Anterior cingulate cortex (tissue), 58 donors: Measurements from ENCODE around the gene DDC.
"Not testable (repeated sequence)": the region's sequence is repeated elsewhere in the genome, so short reads cannot be mapped to it uniquely, and the experiment has no call there.

ENCODE experiments used
- DNase-seq, 58 donors: peaks; one replicate each; lab custom pipeline; 2025; lab: John Stamatoyannopoulos, UW

DDC gene

GRCh38 chr7:50557099-50557498, 8.1 kb downstream of the DDC start:
- no peak for DNase-seq

DNA sequence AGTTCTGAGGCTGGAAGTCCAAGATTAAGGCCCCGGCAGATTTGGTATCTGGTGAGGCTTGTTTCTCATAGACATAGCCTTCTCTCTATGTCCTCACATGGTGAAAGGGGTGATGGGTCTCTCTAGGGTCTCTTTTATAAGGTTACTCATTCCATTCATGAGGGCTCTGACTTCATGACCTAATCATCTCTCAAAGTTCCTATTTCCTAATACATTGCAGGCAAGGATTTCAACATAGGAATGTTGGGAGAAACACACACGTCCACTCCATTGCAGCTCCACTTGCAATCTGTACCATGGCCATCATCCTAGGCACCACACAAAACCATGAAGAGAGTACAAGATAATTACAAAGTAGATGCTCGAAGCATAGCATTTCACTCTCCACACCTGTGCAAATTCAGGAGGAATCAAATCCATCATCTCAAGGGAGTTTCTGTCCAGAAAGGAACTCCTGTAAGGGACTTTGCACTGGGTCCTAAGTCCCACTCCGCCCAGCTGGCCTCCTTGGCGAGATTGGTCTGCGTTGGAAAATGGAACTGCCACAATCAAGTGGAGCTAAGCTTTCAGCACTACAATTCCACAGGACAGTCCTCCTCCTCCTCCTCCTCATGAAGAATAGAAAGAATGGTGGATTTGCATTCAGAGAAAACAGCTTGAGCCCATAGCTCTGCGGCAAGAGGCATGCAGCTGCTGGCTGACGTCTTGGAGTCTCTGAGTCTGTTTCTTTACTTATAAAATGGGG, 8.8 kb downstream of the DDC start:
- no peak for DNase-seq

DNA sequence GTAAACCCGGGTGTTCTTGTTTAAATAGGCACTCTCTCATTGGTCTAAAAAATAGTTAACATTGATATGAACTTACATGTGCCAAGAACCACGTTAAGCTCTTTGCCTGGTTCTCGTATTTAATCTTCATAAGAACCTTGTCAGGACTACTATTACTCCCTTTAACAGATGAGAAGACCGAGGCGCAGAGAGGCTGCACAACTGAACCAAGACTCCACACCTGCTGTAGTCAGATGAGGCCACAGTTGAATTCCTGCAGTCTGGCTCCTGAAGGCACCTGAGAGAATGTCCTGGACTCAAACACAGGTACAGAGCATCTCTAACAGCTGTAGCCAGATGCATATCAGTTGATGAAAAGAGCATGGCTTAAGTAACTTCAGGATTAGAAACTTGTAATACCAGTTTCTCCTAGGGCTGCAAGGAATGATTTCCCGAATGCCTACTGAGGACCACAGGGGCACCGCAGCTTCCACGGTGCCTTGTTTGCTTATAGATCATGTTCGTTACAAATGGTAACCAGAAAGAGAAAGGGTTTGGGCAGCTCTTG, 9.5 kb downstream of the DDC start:
- DNase-seq, result no peak

- DNase-seq, result no peak
These were observed 10.5 kb downstream of the DDC start for GRCh38 chr7:50554431-50555322.

DNA sequence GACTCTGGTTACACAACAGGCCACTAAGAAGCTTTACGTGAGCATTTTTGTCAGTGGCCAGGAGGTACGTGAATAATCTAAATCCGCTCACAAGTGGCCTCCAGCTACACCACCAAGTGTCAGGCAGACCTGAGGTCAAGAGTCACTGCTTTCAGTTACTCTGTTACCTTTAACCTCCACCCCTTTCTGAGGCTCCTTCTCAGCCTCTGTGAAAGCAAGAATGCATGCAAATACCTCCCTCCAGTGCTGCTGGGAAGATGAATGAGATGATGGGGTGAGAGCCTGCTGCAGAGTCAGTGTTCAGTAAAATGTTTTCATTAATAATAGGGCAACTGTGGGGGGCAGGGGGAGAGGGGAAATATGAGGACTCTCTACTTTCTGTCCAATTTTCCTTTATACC, 11.2 kb downstream of the DDC start:
- DNase-seq, result no peak

DNA sequence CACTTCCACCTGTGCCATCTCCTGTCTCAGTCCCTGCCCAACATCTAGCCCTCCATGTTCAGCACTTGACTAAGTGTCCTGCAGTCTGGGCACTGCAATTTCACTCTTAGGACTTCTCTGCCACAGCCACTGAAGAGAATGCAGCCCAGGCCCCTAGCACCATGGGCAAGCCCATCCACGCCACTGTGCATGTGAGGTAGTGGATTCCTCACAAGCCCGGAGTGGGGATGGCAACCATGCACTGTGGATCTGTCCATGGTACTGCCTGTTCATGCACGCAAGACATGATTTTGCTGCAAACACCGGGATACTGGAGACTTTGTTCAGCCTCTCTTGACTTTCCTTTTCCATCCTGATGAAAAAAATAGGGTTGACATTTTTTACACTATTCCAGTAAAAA, 12.3 kb downstream of the DDC start:
- DNase-seq, result no peak

DNA sequence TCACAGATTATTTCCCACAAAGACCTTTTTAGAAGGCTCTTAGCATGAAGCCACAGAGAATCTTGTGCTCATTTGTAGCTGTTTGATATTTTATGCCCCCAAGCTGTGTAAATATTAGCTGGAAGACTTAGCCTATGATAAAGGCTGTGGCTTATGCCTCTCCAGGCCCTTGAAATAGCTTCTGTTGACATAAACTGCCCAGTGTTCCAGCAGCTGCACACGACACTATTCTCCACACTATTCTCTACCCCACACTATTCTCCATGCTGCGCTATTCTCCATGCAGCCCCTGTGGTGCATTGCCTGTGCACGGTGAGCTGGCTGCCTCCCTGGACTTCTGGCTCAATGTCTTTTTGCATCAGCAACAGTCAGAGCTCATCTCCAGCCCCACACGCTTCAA, 13.1 kb downstream of the DDC start:
- no peak for DNase-seq

DNA sequence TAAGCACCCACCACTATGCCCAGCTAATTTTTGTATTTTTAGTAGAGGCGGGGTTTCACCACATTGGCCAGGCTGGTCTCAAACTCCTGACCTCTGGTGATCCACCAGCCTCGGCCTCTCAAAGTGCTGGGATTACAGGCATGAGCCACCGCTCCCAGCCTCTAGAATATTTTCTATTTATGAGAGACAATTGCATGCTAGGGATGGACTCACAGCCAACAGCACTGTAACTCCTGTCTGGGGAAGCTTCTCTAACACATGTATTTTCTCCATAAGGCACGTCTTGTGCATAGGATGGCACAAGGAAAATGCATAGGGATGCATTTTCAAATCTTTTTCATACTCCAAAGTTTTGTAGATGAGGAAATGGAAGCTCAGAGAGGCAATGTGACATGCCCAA, 19.6 kb downstream of the DDC start:
- DNase-seq, result not testable (repeated sequence)

DNA sequence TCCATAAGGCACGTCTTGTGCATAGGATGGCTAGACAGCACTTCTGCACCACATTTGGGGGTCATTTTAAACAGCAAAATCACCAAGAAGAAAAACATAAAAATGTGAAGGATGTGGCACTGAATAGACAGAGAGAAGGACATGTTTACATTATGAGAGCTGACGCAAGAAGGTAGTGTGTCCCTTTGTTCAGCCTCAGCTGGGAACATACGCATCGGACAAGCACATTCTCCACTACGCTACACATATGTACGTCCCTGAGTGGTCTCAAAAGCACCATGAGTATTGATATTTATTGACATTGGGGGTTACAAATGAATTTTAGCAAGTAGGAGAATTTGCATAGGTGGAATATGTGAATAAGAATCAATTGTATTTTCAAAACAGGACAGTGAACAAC, 20.2 kb downstream of the DDC start:
- DNase-seq, result no peak

GRCh38 chr7:50543776-50544442, 21.3 kb downstream of the DDC start:
- no peak for DNase-seq

- DNase-seq, result no peak
These were observed 23.1 kb downstream of the DDC start for GRCh38 chr7:50542132-50542531.

DNA sequence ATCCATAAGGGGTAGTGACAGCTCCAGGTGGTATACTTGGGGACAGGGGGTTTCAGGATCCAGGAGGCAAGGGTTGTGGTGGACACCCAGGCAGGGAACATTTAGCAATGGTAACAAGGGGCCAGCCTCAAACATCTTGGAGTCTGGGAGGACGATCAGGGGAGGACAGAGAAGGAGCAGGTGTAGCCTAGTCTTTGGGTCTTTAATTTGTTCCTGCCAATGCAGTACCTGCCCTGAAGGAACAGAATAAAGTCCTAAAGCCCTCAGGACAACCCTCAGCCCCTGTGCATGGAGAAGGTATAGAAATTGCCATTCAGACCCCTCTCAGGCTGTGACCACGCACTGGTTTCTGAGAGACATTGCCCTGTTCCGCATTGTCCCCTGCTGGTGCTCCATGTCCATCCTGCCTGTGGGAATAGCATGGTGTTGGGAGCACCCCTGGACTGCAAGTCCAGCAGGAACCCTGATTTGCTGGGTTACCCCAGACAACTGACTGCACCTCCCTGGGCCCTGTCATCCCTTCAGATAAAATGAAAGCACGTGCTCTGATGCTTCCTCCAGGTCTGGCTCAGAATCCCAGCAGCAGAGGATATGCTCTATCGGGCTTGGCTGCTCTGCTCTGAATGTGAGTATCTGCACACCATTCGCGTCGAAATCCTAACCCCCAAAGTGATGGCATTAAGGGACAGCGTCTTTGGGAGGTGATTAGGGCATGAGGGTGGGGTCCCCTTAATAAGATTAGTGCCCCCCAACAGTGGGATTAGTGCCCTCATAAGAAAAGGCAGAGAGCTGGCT, 24.2 kb downstream of the DDC start:
- no peak for DNase-seq

DNA sequence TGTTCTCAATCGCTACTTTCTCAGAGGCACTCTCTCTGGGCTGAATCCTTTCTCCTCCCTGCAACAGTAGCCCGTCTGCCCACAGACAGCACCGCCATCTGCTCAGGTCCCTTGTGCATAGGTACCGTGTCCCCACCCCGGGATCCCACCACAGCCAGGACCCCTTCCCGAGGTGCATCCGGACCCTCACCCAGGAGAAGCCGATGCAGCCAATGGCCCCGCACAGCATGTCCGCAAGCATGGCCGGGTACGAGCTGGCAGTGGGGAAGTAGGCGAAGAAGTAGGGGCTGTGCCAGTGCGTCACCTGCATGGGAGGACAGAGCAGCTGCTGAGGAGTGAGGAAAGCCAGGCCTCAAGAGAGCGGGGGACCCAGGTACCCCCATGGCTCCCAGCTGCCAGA, 25.5 kb downstream of the DDC start:
- DNase-seq, result no peak

DNA sequence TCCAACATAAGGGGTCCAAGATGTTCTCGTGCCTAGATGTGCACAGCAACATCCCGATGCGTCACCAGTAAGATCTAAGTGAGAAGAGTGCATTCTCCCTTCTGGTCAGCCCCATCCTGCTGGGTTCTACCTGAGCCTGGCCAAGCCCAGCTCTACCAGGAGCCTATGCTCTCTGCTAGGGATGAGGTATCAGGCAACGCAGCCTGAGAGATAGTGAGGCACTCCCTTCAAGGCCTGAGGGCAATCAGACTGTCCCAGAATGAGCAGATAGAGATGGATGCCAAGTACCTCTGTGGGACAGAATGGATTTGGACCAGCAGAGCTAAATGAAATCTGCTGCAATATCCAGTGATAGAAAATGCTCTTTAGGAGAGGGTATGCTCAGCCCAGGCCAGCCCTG, 26.7 kb downstream of the DDC start:
- DNase-seq, result no peak

DNA sequence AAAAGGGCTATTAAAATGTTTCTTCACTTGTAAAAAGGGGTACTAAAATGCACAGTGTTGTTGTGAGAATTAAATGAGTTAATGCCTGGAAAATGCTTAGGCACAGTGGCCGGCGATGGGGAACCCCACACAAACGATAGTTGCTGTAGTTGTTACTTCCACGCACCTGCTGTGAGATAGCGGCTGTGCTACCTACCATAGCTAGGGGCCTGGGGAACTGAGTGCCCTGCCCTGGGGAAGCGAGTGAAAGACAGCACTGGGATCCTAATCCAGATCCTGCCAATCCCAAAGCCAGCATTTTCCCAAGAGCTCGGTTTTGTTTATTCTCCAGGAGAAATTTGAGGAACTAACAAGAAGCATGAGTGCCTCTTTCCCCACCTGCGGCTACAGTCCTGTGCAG, 27.8 kb downstream of the DDC start:
- DNase-seq, result no peak

DNA sequence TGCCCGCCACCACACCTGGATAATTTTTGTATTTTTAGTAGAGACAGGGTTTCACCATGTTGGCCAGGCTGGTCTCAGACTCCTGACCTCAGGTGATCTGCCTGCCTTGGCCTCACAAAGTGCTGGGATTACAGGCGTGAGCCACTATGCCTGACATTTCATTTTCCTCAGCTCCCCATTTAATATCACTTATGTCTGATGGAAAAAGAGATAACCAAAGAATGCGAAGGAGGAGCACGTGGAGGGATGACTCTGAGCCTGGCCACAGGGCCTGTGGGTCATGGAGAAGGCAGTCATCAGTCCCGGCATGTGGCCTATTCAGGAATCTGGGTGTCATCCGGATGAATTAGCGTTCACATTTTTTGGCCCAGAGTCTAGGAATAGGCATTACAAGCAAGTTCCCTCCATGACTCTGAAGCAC, 29.9 kb downstream of the DDC start:
- DNase-seq, result not testable (repeated sequence)

GRCh38 chr7:50534690-50535290, 30.4 kb downstream of the DDC start:
- DNase-seq, result peak in 1 of 58 donors; percentile 3

DNA sequence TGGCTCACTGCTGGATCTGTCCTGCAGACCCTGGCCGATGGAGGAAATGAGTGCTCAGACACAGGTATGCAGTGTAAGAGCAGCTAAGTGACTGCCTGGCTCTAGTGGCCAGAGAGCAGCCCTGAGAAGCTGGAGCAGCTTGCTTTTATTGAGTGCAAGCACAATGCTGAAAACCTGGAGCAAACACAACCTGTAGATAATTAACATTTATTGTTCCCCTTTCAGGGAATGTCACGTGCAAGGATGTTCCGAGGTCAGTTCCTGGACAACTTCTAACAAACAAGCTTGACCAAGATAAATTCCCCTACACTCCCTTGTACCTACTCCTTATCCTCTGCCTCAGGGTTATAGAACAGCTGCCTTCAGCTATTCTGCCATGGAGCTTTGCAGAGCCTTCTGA, 31.3 kb downstream of the DDC start:
- DNase-seq, result no peak

DNA sequence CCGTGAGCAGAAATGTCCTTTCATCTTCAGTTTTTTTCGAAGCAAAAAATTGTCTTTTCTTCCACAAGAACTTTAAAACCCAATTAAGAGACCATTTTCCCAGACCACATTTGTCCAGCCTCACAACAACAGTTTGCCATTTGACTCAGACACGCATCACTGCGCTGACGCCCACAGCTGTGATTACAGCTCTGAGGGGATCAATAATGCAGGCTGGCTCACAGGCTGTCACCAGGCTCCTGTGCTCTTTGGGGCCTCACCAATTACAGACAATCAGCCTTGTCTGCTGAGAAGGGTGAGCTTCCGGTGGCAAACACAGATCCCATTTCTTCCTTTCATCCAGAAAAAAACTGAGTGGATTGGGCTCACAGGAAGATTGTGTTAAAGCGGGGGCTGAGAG, 33.3 kb downstream of the DDC start:
- peak in 5 of 58 donors; percentile 16 to 51 (median 45) for DNase-seq
